GM18519 (cell line): Measurements from ENCODE around the gene UROD.

Experiments used
- ATAC-seq: cut with Tn5 transposase; IDR thresholded peaks from one replicate; pipeline ENCODE4 v1.9.1; 2021; ENCODE audit warnings: mild to moderate bottlenecking, moderate library complexity; ENCODE audit not compliant: unreplicated experiment, low FRiP score

UROD gene

DNA sequence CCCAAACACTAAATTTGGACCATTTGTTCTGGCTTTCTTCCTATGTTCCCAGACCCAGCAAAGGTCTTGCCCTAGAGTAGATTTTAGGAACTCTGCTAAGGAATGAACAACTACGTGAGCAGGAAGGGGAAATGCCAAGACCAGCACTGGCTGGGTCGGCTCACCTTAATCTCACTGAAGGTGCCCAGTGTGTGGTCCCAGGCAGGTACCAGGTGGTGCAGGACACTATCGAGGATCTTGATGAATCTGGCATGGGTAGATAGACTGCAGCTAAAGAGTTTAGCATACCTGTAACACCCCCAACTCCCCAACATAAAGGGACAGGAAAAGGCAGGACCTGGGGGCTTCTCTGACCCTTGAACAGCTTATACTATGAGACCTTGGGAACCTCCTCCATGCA lies 4.0 kb upstream of the UROD start:
- ATAC-seq: no peak

DNA sequence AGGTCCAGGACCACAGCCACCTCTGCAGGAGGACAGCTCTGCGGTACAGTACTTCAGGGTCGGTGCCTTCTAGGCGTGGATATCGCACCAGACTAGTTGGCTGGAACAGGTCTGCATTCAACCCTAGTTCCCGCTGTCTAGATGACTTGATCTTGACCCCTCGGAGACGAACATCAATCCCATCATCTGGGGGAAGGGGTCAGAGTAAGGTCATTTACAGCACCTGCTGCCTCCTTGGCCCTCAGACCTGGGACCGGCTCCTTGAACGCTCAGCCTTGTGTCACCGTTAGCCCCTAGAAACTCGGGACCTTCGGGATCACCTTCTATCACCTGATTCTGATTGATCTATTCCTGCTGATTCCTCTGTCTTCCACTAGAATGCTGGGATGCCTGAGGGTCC lies 3.5 kb upstream of the UROD start:
- no peak for ATAC-seq

DNA sequence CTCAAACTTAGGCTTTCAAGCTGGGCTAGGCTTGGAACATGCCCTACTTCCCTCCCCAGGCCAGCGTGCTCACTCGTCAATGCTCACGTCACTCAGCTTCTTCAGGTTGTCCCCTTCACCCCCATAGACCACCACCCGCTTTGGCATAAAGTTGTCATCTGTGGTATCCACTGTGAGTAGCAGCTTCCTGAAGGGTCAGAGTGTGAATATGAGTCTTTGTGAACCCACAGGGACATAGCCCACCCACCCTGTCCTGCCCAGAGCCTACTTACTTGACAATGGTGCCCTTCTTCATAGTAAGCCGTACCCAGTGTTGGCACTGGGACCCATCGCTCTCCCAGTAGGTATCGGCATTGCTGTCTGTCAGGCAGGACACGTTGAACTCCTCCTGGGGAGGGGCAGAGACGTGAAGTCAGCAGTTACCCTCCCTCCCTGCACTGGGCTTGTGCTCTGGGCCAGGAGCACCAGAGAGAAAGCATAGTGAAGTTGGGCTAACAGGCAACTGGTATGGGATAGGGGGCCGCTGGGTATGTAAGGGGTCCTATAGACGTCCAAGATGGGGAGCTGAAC lies 2.7 kb upstream of the UROD start:
- no peak for ATAC-seq

DNA sequence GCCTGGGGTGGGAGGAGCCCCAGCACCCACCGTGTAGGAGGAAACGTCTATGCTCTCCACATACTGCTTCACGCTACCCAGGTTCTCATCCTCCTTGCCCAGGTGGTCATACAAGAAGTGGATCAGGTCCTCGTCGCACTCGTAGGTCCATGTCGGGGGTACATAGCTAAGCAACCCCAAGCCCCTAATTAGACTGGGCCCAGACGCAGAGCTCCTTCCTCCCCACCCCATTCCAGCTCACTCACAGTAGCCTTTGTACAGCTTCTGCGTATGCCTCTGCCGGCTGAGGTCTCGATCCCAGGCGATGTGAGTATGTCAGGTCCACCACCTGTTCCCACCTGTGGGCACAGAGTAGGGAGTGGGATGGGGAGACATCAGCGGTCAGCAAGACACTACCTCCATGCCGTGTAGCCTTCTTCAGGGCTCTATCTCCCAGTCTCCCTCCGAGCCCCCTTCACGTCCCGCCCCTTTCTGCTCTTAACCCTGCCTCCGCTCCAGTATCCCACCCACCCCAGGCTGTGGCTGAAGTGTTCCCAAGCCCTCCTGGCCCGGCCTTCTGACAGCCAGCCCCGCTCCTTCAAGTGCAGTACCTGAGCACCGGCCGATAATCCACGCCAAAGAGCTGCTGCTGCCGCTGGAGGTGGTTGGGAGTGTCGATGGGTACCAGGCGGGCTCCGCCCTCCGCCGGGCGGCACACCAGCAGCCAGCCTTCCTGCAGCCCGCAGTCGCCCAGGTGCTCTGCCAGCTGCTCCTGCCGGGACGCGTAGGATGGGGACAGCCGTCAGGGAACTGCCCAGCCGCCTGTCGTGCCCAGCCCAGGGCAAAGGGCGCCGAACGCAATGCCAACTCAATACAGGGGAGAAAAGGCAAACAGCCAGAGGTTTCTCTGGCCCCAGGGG lies 1.8 kb upstream of the UROD start:
- no peak for ATAC-seq

DNA sequence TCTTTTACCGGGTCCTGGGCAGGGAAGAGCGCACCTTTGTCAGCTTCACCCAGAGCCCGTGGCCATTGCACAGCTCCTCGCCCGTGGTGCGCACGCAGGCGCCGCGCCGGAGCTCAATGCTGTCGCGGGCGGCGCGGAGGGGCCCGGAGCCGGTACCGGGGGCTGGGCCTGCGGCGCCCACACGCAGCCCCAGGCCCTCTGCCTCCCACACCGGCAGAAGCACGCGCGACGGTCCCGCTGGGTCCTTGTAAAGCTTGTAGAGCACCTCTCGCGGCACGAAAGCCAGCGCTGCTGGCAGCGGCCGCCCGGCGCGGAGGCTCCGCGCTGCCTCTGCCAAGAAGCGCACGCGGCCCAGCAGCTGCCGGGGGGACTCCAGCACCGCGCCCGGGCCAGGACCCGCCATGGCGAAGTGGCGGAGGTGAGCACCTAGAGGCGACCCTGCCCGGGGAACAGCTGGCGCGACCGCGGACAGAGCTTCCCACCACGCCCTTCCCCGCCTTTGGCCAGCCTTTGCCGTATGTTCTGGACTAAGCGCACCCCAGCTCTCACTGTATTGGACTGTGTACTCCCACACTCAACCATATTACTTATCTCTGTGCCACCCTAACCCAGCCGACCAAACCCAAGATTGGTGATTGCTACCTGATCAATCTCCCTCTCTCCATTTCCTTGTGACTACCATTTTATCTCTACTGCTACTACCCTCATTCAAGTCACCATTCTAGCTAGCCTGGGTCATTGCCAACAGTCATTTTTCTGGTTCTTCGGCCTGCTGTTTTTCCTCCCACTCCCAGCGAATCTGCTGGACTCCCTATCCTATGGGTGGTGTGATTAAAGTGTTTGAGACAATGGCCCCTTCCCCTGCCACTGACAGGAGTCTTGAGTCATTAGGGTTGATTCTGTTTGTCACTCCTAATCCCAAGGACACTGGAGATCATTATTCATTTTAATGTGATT lies 921 bp upstream of the UROD start, which contains the start of gene HECTD3:
Gene HECTD3, minus strand, starts transcription at position 470 of the 957 bp plus-strand sequence. Its CDS starts 67 bp downstream, at position 403.
- ATAC-seq: peak; percentile 35

DNA sequence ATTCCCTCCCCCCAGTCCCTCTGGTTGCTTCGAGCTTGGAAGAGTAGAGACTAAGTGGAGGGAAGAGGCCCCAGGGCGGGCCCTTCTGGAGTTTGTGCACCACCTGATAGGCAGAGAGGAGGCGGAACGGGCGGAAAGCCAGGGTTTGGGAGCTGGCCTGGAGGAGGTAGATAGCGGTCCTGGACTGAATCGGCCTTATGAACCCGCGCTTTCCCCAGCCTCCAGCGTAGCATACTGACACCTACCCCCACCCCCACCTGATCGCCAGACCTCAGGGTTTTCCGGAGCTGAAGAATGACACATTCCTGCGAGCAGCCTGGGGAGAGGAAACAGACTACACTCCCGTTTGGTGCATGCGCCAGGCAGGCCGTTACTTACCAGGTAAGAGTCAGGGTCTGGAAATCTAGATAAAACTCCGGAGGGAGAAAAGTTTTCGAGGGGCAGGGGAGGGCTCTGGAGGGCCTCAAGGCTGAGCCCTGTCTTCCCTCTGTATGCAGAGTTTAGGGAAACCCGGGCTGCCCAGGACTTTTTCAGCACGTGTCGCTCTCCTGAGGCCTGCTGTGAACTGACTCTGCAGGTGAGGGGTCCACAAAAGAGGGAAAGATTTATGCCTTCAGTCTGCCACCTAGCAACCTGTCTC lies 705 bp downstream of the UROD start:
- no peak for ATAC-seq

DNA sequence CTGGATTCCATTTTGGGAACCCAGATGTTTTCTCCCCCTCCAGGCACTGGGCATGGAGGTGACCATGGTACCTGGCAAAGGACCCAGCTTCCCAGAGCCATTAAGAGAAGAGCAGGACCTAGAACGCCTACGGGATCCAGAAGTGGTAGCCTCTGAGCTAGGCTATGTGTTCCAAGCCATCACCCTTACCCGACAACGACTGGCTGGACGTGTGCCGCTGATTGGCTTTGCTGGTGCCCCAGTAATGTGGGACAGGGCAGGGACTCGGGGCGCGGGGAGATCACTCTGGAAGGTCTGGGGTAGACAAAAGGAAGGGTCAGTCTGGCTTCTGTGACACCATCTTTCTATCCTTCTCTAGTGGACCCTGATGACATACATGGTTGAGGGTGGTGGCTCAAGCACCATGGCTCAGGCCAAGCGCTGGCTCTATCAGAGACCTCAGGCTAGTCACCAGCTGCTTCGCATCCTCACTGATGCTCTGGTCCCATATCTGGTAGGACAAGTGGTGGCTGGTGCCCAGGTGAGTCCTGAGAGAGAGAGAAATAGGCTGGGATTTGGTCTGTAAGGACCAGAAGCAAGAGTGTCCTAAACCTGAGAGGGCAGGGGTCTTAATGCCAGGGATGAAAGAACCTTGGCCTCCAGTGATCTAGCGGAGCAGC lies 1.6 kb downstream of the UROD start:
- ATAC-seq: no peak

DNA sequence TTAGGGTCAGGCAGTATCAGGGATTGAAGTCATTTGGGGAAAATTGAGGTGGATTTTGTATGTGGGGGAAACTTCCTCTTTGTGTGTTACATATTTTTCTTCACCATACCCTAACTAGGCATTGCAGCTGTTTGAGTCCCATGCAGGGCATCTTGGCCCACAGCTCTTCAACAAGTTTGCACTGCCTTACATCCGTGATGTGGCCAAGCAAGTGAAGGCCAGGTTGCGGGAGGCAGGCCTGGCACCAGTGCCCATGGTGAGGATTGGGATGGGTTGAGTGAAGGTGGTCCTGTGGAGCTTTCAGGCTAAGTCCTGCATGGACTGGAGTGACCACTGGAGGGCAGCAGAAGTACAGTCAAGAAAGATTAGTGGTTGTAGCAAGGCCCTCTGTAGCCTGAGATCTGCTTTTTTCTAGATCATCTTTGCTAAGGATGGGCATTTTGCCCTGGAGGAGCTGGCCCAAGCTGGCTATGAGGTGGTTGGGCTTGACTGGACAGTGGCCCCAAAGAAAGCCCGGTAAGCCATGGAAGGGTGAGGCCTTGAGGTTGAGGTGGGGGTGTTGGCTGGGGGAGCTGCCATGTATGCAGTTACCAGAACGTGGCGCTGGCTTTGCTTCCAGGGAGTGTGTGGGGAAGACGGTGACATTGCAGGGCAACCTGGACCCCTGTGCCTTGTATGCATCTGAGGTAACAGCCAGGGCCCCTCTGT lies 2.4 kb downstream of the UROD start:
- no peak for ATAC-seq

DNA sequence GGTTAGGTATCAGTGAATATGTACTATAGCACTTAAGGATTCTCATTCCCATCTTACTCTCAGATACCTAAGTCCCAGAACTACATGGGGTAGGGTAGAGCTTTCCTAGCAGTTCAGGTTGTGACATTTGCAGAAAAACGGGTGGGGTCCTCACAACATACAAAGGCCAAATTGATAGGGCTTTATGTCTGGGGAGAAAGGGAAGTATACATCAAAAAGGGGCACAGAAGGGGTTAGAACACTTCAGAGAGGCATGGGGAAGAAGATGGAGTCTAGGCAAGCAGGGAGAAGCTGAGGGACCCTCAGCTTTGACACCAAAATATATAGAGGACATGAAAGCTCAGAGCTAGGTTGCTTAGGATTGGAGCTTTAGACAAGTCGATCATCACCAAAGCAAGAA lies 3.6 kb downstream of the UROD start:
- ATAC-seq: no peak

DNA sequence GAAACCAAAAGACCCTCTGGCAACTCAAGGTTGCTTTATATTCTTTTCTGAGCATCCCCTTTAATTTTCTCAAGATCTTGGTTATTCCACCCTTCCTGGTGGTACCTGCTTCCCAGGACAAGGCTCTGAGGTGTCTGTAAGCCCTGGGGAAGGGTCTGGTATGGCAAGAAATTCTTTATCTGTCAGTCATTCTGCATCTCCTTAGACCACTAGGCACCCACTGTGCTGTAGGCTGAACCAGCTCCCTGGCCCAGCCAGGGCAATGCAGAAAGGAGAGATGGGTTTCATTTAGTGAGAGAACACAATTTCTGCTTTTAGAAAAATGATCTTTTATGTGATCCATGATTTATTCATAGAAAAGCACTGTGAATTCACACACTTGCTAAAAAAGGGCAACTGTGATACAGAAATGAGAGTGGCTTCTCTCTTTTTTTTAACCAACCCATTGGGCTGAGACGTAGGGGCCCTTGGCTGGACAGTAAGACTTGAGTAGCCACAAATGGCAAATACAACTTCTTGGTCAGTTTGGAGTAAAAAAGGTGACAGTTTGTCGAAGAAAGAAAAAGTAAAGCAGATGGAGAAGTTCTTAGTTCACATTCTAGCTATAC lies 4.1 kb downstream of the UROD start:
- no peak for ATAC-seq

DNA sequence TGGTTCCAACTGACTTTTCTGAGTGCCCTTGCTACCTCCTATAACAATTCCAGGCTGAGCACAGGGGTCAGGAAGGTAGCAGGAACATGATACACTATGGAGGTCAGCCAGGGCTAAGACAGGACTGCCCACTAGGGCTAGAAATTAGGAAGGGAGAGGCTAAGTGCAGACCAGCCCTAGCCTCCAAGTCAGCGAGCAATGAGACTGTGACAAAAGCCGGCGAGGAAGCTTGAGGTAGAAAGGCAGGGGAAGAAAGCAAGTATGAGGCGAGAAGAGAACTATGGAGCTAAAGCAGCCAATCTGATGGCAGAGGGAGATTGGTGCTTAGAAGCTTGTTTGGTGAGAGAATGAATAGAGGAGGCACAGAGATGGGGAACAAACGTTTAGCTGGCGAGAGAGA lies 4.7 kb downstream of the UROD start:
- ATAC-seq: no peak

DNA sequence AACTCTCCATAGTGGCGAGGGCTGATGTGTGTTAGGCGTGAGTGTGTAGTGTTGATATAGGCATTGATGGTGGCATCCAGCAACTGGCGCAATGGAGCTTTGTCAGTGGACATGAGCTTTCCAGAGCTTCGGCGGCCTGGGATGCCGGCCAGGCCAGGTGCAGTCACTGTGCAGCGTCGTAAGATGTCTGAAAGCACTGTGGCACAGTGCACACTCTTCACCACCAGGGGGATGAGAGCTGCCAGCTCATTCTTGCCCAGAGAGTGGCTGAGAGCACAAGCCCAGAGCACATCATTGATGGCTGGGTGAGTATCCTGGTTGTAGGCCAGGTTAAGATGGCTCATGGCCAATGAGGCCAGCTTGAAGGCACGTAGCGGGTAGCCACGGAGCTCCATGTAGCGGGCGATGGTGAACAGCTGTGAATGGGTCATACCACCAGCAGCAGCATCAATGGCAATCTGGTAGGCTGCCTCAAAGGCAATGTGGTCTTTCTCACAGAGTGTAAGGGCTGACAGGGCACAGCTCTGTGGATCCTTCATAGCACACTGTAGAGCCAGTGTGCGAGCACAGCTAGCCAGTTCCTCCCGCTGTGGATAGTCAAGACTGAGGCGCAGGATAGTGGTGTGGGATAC lies 6.7 kb downstream of the UROD start:
- no peak for ATAC-seq

DNA sequence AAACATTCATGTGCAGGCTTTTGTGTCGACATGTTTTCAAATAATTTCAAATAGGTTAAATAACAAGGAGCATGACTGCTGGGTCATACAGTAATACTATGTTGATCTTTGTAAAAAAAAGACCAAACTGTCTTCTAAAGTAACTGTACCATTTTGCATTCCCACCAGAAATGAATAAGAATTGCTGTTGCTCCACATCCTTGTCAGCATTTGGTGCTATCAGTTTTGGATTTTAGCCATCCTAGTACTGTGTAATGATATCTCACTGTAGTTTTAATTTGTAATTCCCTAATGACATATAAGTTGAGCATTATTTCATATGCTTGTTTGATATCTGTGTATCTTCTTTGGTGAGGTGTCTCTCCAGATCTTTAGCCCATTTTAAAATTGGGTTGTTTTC lies 11.6 kb downstream of the UROD start:
- no peak for ATAC-seq

DNA sequence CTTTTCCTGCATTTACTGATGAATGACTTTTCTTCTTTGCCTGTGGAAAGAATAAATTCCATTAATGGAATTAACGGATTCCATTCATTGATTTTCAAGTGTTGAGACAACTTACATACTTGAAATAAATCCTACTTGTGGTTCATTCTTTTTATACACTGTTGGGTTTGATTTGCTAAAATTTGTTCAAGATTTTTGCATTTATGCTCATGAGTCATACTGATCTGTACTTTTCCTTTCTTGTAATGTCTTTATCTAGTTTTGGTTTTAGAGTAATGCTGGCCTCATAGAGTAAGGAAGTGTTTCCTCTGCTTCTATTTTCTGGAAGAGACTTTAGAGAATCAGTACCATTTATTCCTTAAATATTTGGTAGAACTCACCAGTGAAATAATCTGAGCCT lies 14.4 kb downstream of the UROD start:
- ATAC-seq: no peak

DNA sequence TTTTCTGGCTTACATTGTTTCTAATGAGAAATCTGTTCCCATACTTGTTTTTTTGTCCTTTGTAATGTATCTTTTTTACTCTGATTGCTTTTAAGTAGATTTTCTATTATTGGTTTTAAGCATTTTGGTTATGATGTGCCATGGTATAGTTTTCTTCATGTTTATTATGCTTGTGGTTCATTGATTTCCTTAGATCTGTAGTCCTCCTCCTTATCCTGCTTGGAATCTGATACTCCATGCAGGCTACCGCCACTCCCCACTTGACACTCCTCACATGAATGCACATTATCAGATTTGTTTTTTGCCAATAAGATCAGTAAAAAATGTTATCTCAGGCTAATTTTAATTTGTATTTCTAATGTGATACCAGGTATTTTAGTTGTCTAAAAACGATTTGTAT lies 20.8 kb downstream of the UROD start:
- no peak for ATAC-seq

DNA sequence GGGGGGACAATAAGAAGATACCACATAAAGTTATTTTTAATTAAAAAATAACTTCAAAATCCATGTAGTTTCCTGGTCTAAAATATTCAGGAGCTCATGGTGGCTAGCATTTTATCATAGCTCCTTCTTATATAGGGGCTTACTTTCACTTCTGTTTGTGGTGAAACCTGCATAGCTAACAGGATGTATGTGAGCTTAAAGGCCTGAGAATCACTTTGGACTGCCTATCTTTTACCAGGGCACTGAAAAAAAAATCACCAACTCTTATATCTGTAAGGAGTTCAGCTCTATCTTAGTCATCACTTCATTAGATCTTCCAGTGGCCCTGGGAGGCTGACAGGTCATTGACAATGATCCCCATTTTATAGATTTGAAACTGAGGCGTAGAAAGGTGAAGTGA lies 21.3 kb downstream of the UROD start:
- ATAC-seq: no peak

DNA sequence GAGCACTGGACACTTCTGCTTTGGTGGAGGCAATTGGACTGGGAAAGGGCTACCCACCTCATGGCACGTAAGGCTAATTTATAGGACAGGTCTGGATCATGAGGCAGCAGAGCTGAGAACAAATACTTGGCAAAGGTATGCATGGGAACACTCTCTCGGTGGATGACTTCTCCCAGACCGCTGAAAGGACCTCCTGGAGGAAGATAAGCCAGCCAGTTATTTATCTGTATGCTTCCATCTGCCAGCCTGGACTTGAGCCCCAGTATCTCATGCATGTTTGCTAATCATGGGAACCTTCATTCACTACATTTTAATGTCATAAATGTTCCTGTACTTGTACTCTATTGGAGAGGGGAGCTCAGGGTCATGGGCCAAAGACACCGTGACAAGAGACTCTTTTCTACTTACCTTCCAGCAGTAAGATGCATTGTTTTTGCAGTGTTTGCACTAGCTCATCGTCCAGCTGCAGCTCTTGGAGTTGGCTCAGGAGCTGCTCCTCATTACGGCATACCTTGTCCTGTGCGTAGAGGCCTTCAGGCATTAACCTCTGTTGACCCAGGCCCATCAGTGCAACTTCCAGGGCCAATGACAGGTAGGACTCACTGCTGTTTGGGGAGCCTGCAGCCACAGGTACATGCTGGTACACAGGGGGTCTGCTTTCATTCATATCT lies 23.7 kb downstream of the UROD start:
- no peak for ATAC-seq

DNA sequence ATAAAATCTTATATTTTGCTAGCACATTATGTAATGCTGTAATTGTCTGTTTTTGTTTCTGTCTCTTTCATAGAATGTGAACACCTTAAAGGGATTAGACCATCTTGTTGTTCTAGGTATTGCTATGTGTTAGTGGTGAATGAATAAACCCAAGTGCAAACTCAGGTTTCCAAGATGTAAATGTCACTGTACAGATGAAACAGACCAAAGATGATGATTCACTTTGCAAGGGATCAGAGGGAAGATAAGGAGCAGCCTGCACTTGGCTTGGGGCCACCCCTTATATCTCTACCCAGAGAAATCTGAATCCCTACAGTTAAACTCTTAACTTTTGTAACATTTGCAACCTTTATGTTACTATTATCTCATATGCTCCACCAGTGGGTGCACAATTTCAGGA lies 25.4 kb downstream of the UROD start:
- ATAC-seq: no peak
